ENCODE data around the gene PRPH. TPM values are rescaled to one million over a fixed set of nuclear protein-coding genes. Genes with fewer than 3 reads are reported as not detected.

Gene PRPH
- total and polyA plus RNA-seq, 2 donors (not counting 1 experiment from before 2014, with no cell fraction given) = not detected

- 64% methylated on average over 5 of the region's 6 CpGs for WGBS (ENCODE audit: insufficient coverage)
- H3K4me1 ChIP-seq (ENCODE audit: control insufficient read depth in 2 of 2, insufficient read depth in 2 of 2, low read length in 2 of 2) = no peaks in the 10 kb centered on the region
- intact Hi-C loops (cut with micrococcal nuclease) = loop anchor here (1.0 to 5.0 kb wide), 6 partner anchors 8 to 294 kb away; partner anchors contain the start of gene C1QL4
- H2AFZ ChIP-seq (ENCODE audit: insufficient read depth, low read depth, low read length, poor library complexity, severe bottlenecking) = no peak overlapping the region
- no peak overlapping the region for H3K27ac ChIP-seq (ENCODE audit: low read length in 2 of 2)
- POLR2A ChIA-PET = no interaction called here
- H3K9me3 ChIP-seq (ENCODE audit: control extremely low read depth in 1 of 3, control insufficient read depth in 2 of 3, insufficient read depth in 1 of 3, low read length in 2 of 3) = no peaks in the 10 kb centered on the region
- H3K27ac Mint-ChIP-seq = no peak overlapping the region
- H3K9me3 Mint-ChIP-seq (ENCODE audit: insufficient read depth) = no peaks in the 10 kb centered on the region
- no peak overlapping the region for H3K4me2 ChIP-seq (replicated peaks; ENCODE audit: low read depth, low read length, poor library complexity, severe bottlenecking)
- H3K4me3 ChIP-seq (ENCODE audit: control extremely low read depth in 1 of 5, extremely low read depth in 1 of 5, insufficient read depth in 1 of 5, low read depth in 2 of 5, low read length in 4 of 5) = no peak overlapping the region
- CTCF ChIA-PET = interaction anchor here (0.8 to 13.4 kb wide), 12 partner anchors 9 to 292 kb away, joined by 3 to 139 read pairs (median 13); partner anchors contain the start of genes DNAJC22 and TROAP
- H3K79me2 ChIP-seq (ENCODE audit: control insufficient read depth, insufficient read depth, low read length) = no peaks in the 10 kb centered on the region
- ATAC-seq (ENCODE audit: low read depth) (no peak), DNase-seq (no peak)
- H3K27me3 Mint-ChIP-seq = peaks cover 28% of the 10 kb centered on the region
- H3K4me3 Mint-ChIP-seq = no peak overlapping the region
- H3K9ac ChIP-seq (ENCODE audit: low read length) = no peak overlapping the region
- no peaks in the 10 kb centered on the region for H3K36me3 ChIP-seq (replicated peaks in 1 of 2; ENCODE audit: control extremely low read depth in 1 of 2, control insufficient read depth in 1 of 2, extremely low read depth in 1 of 2, insufficient read depth in 2 of 2, low read length in 1 of 2)
- no peak for TF ChIP-seq CTCF (IDR thresholded peaks at IDR 0.05)
- no peak for TF ChIP-seq EZH2 (IDR thresholded peaks at IDR 0.05; ENCODE audit: borderline replicate concordance, insufficient read depth, low read depth, low read length, poor library complexity, severe bottlenecking)
- no peaks in the 10 kb centered on the region for H3K4me1 Mint-ChIP-seq
- H3K27me3 ChIP-seq (replicated peaks in 1 of 4; ENCODE audit: control extremely low read depth in 1 of 4, control insufficient read depth in 3 of 4, insufficient read depth in 4 of 4, low read length in 3 of 4) = peaks cover 0 to 27% (median 5%) of the 10 kb centered on the region in 4 experiments
- H4K20me1 ChIP-seq (ENCODE audit: control insufficient read depth, insufficient read depth, low read length, poor library complexity, severe bottlenecking) = no peaks in the 10 kb centered on the region
Observed at GRCh38 chr12:49287876-49288275, 7.1 kb upstream of the PRPH start.

- intact Hi-C loops (cut with micrococcal nuclease) = loop anchor here (1.0 to 5.0 kb wide), 6 partner anchors 8 to 294 kb away; partner anchors contain the start of gene C1QL4
Observed at GRCh38 chr12:49288412-49288853, 6.5 kb upstream of the PRPH start.

More at GRCh38 chr12:49288412-49288853, 6.5 kb upstream of the PRPH start:
- DNase-seq = peak; percentile 83
- no peaks in the 10 kb centered on the region for H4K20me1 ChIP-seq (ENCODE audit: control insufficient read depth, insufficient read depth, low read length, poor library complexity, severe bottlenecking)
- TF ChIP-seq EZH2 (IDR thresholded peaks at IDR 0.05; ENCODE audit: borderline replicate concordance, insufficient read depth, low read depth, low read length, poor library complexity, severe bottlenecking) (no peak), CTCF (IDR thresholded peaks at IDR 0.05) (peak; percentile 95)
- 17% methylated on average over 11 of the region's 11 CpGs for WGBS (ENCODE audit: insufficient coverage)
- H2AFZ ChIP-seq (ENCODE audit: insufficient read depth, low read depth, low read length, poor library complexity, severe bottlenecking) = no peak overlapping the region
- CTCF ChIA-PET = interaction anchor here (0.6 to 13.4 kb wide), 26 partner anchors 9 to 291 kb away, joined by 3 to 139 read pairs (median 7); partner anchors contain the start of genes C1QL4, DNAJC22 and TROAP
- no peak overlapping the region for H3K9ac ChIP-seq (ENCODE audit: low read length)
- Mint-ChIP-seq H3K4me1 (no peaks in the 10 kb centered on the region), H3K27ac (no peak overlapping the region), H3K4me3 (no peak overlapping the region), H3K9me3 (ENCODE audit: insufficient read depth) (no peaks in the 10 kb centered on the region), H3K27me3 (peaks cover 28% of the 10 kb centered on the region)
- no peaks in the 10 kb centered on the region for H3K9me3 ChIP-seq (ENCODE audit: control extremely low read depth in 1 of 3, control insufficient read depth in 2 of 3, insufficient read depth in 1 of 3, low read length in 2 of 3)
- H3K27ac ChIP-seq (ENCODE audit: low read length in 2 of 2) = no peak overlapping the region
- H3K36me3 ChIP-seq (replicated peaks in 1 of 2; ENCODE audit: control extremely low read depth in 1 of 2, control insufficient read depth in 1 of 2, extremely low read depth in 1 of 2, insufficient read depth in 2 of 2, low read length in 1 of 2) = no peaks in the 10 kb centered on the region
- peak; percentile 53 for ATAC-seq (ENCODE audit: low read depth)
- no peaks in the 10 kb centered on the region for H3K4me1 ChIP-seq (ENCODE audit: control insufficient read depth in 2 of 2, insufficient read depth in 2 of 2, low read length in 2 of 2)
- H3K4me2 ChIP-seq (replicated peaks; ENCODE audit: low read depth, low read length, poor library complexity, severe bottlenecking) = no peak overlapping the region
- H3K4me3 ChIP-seq (ENCODE audit: control extremely low read depth in 1 of 5, extremely low read depth in 1 of 5, insufficient read depth in 1 of 5, low read depth in 2 of 5, low read length in 4 of 5) = no peak overlapping the region
- POLR2A ChIA-PET = no interaction called here
- peaks cover 0 to 33% (median 5%) of the 10 kb centered on the region in 4 experiments for H3K27me3 ChIP-seq (replicated peaks in 1 of 4; ENCODE audit: control extremely low read depth in 1 of 4, control insufficient read depth in 3 of 4, insufficient read depth in 4 of 4, low read length in 3 of 4)
- H3K79me2 ChIP-seq (ENCODE audit: control insufficient read depth, insufficient read depth, low read length) = no peaks in the 10 kb centered on the region
